Liver (tissue), 3 donors: ENCODE results near the gene NTN1.

Experiments used
- FOXA1 ChIP-seq: IDR thresholded peaks from 2 replicates; pipeline ENCODE4 v1.6.1; 2016; ENCODE audit warnings: antibody characterized with exemption
- GABPA ChIP-seq, 2 donors: IDR thresholded peaks in 1 of 2; conservative IDR thresholded peaks in 1 of 2; 2 replicates each; pipeline ENCODE4 v1.6.1; 2016; ENCODE audit warnings: antibody characterized with exemption in 2 of 2, mild to moderate bottlenecking in 1 of 2, moderate library complexity in 1 of 2
- JUND ChIP-seq, 2 donors: IDR thresholded peaks; 2 replicates each; pipeline ENCODE4 v1.6.1; 2016; ENCODE audit warnings: antibody characterized with exemption in 2 of 2
- RAD21 ChIP-seq, 2 donors: IDR thresholded peaks; 2 replicates each; pipeline ENCODE4 v1.6.1; 2016; ENCODE audit warnings: antibody characterized with exemption in 2 of 2, mild to moderate bottlenecking in 2 of 2
- RXRA ChIP-seq, 2 donors: IDR thresholded peaks; 2 replicates each; pipeline ENCODE4 v1.6.1; 2017 to 2018; ENCODE audit warnings: antibody characterized with exemption in 2 of 2, mild to moderate bottlenecking in 1 of 2
- SP1 ChIP-seq: IDR thresholded peaks from 2 replicates; pipeline ENCODE4 v1.6.1; 2018; ENCODE audit warnings: antibody characterized with exemption, mild to moderate bottlenecking
- TAF1 ChIP-seq: conservative IDR thresholded peaks from 2 replicates; pipeline ENCODE4 v1.6.1; 2016; ENCODE audit warnings: antibody characterized with exemption, mild to moderate bottlenecking
- ZBTB33 ChIP-seq: IDR thresholded peaks from 2 replicates; pipeline ENCODE4 v1.6.1; 2016; ENCODE audit warnings: antibody characterized with exemption
- TF ChIP-seq, protein P1 (sequence below): IDR thresholded peaks from 2 replicates; pipeline ENCODE4 v1.6.1; 2016; ENCODE audit warnings: antibody characterized with exemption
- TF ChIP-seq, protein P2 (sequence below): fragments of 150-350 bp; IDR thresholded peaks from 2 replicates; pipeline ENCODE4 v1.5.1; 2017; ENCODE audit warnings: improper control_type of control experiment, low read depth, low read length; ENCODE audit not compliant: missing input control
- TF ChIP-seq, protein P3 (sequence below): IDR thresholded peaks from 2 replicates; pipeline ENCODE4 v1.6.1; 2016; ENCODE audit warnings: antibody characterized with exemption, mild to moderate bottlenecking
- donor health status: healthy.
- donor health status: healthy.

- TF ChIP-seq, protein P1, sequence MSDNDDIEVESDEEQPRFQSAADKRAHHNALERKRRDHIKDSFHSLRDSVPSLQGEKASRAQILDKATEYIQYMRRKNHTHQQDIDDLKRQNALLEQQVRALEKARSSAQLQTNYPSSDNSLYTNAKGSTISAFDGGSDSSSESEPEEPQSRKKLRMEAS = no peak
- TF ChIP-seq, protein P2, sequence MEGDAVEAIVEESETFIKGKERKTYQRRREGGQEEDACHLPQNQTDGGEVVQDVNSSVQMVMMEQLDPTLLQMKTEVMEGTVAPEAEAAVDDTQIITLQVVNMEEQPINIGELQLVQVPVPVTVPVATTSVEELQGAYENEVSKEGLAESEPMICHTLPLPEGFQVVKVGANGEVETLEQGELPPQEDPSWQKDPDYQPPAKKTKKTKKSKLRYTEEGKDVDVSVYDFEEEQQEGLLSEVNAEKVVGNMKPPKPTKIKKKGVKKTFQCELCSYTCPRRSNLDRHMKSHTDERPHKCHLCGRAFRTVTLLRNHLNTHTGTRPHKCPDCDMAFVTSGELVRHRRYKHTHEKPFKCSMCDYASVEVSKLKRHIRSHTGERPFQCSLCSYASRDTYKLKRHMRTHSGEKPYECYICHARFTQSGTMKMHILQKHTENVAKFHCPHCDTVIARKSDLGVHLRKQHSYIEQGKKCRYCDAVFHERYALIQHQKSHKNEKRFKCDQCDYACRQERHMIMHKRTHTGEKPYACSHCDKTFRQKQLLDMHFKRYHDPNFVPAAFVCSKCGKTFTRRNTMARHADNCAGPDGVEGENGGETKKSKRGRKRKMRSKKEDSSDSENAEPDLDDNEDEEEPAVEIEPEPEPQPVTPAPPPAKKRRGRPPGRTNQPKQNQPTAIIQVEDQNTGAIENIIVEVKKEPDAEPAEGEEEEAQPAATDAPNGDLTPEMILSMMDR = no peak
- no peak for TF ChIP-seq RAD21 (IDR thresholded peaks at IDR 0.05)
- TF ChIP-seq RXRA (IDR thresholded peaks at IDR 0.05) = peak in 1 of 2 donors; percentile 26
- TF ChIP-seq, protein P3, sequence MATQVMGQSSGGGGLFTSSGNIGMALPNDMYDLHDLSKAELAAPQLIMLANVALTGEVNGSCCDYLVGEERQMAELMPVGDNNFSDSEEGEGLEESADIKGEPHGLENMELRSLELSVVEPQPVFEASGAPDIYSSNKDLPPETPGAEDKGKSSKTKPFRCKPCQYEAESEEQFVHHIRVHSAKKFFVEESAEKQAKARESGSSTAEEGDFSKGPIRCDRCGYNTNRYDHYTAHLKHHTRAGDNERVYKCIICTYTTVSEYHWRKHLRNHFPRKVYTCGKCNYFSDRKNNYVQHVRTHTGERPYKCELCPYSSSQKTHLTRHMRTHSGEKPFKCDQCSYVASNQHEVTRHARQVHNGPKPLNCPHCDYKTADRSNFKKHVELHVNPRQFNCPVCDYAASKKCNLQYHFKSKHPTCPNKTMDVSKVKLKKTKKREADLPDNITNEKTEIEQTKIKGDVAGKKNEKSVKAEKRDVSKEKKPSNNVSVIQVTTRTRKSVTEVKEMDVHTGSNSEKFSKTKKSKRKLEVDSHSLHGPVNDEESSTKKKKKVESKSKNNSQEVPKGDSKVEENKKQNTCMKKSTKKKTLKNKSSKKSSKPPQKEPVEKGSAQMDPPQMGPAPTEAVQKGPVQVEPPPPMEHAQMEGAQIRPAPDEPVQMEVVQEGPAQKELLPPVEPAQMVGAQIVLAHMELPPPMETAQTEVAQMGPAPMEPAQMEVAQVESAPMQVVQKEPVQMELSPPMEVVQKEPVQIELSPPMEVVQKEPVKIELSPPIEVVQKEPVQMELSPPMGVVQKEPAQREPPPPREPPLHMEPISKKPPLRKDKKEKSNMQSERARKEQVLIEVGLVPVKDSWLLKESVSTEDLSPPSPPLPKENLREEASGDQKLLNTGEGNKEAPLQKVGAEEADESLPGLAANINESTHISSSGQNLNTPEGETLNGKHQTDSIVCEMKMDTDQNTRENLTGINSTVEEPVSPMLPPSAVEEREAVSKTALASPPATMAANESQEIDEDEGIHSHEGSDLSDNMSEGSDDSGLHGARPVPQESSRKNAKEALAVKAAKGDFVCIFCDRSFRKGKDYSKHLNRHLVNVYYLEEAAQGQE = no peak
- no peak for TF ChIP-seq SP1
- no peak for TF ChIP-seq FOXA1
- no peak for TF ChIP-seq GABPA (IDR thresholded peaks at IDR 0.05 in 1 of 2, conservative IDR thresholded peaks at IDR 0.05 in 1 of 2)
- no peak for TF ChIP-seq TAF1
- no peak for TF ChIP-seq JUND (IDR thresholded peaks at IDR 0.05)
- TF ChIP-seq ZBTB33 = no peak
Observed at GRCh38 chr17:9158544-9159452, 137.5 kb downstream of the NTN1 start.
